Neural crest cell (in vitro differentiated cells): ENCODE measurements around the gene LMBR1. TPM values are rescaled to one million over a fixed set of nuclear protein-coding genes. Genes with fewer than 3 reads are reported as not detected.
A peak's percentile ranks its signal among the peaks of the same experiment; 100 is the strongest.

Experiments used
- DNase-seq: peaks from one replicate; pipeline ENCODE4 v3.0.0; 2021; ENCODE audit warnings: low read depth, mixed read lengths, low spot score
- H3K27ac Mint-ChIP-seq: one replicate; pipeline ENCODE4 v1.8.0; 2021; ENCODE audit warnings: mild to moderate bottlenecking, mixed read lengths; ENCODE audit not compliant: unreplicated experiment
- H3K27me3 Mint-ChIP-seq: 2 replicates; pipeline ENCODE4 v1.8.0; 2021; ENCODE audit warnings: low read depth, mild to moderate bottlenecking, mixed read lengths
- H3K36me3 Mint-ChIP-seq: 2 replicates; pipeline ENCODE4 v1.8.0; 2021; ENCODE audit warnings: low read depth, mild to moderate bottlenecking, mixed read lengths
- H3K4me1 Mint-ChIP-seq: 2 replicates; pipeline ENCODE4 v1.8.0; 2021; ENCODE audit warnings: mixed read lengths
- H3K4me3 Mint-ChIP-seq: one replicate; pipeline ENCODE4 v1.8.0; 2021; ENCODE audit warnings: mild to moderate bottlenecking, mixed read lengths
- H3K9me3 Mint-ChIP-seq: 2 replicates; pipeline ENCODE4 v1.8.0; 2021; ENCODE audit warnings: mixed read lengths
- CTCF ChIP-seq: fragments of 200-600 bp; sonication (generic); conservative IDR thresholded peaks from 2 replicates; pipeline ENCODE4 v1.5.0; 2021; ENCODE audit warnings: antibody characterized with exemption, mild to moderate bottlenecking
- total RNA-seq: library from RNA; stranded (reverse); gene quantifications from 2 replicates; pipeline ENCODE4 v1.2.1, GENCODE V29; 2021

Gene LMBR1
- total RNA-seq, 1 donor from 2014 or later, result 55.1 TPM

- Mint-ChIP-seq H3K4me1 (peaks cover 11% of the 10 kb centered on the region), H3K9me3 (no peaks in the 10 kb centered on the region), H3K27me3 (no peaks in the 10 kb centered on the region), H3K4me3 (no peak overlapping the region), H3K27ac (no peak overlapping the region), H3K36me3 (peaks cover 2% of the 10 kb centered on the region)
- no peak for DNase-seq
- no peak for TF ChIP-seq CTCF
Observed at GRCh38 chr7:156783864-156784263, 109.1 kb downstream of the LMBR1 start.

GRCh38 chr7:156781972-156782371, 111.0 kb downstream of the LMBR1 start:
- Mint-ChIP-seq H3K4me3 (no peak overlapping the region), H3K27ac (no peak overlapping the region), H3K4me1 (peaks cover 14% of the 10 kb centered on the region), H3K9me3 (no peaks in the 10 kb centered on the region), H3K36me3 (peaks cover 10% of the 10 kb centered on the region), H3K27me3 (no peaks in the 10 kb centered on the region)
- no peak for TF ChIP-seq CTCF
- no peak for DNase-seq

- Mint-ChIP-seq H3K4me3 (no peak overlapping the region), H3K9me3 (peaks cover 3% of the 10 kb centered on the region), H3K4me1 (peaks cover 14% of the 10 kb centered on the region), H3K36me3 (peaks cover 15% of the 10 kb centered on the region), H3K27me3 (no peaks in the 10 kb centered on the region), H3K27ac (no peak overlapping the region)
- no peak for DNase-seq
- no peak for TF ChIP-seq CTCF
Observed at GRCh38 chr7:156780724-156781455, 112.1 kb downstream of the LMBR1 start.

- peaks cover 14% of the 10 kb centered on the region for H3K4me1 Mint-ChIP-seq
- H3K36me3 Mint-ChIP-seq, result peaks cover 17% of the 10 kb centered on the region
- H3K9me3 Mint-ChIP-seq, result peaks cover 5% of the 10 kb centered on the region
- no peak for DNase-seq
- no peak for TF ChIP-seq CTCF
- no peak overlapping the region for H3K27ac Mint-ChIP-seq
- no peaks in the 10 kb centered on the region for H3K27me3 Mint-ChIP-seq
- H3K4me3 Mint-ChIP-seq, result no peak overlapping the region
Observed at GRCh38 chr7:156778668-156779067, 114.3 kb downstream of the LMBR1 start.

GRCh38 chr7:156778201-156778600, 114.8 kb downstream of the LMBR1 start:
- H3K4me1 Mint-ChIP-seq, result peaks cover 14% of the 10 kb centered on the region
- no peak overlapping the region for H3K4me3 Mint-ChIP-seq
- peaks cover 6% of the 10 kb centered on the region for H3K9me3 Mint-ChIP-seq
- H3K36me3 Mint-ChIP-seq, result peaks cover 18% of the 10 kb centered on the region
- no peak for DNase-seq
- H3K27me3 Mint-ChIP-seq, result no peaks in the 10 kb centered on the region
- TF ChIP-seq CTCF, result peak; percentile 46
- H3K27ac Mint-ChIP-seq, result no peak overlapping the region
